OCI-LY3 (cell line): ENCODE data around the gene HSPB8.

ENCODE experiments used
- EZH2phosphoT487 ChIP-seq: fragments of 200-600 bp; shearing (Covaris generic); IDR thresholded peaks from 2 replicates; pipeline ENCODE4 v1.6.1; 2018; ENCODE audit warnings: antibody characterized with exemption, mixed run types, low read depth
- TF ChIP-seq, protein P1 (sequence below): fragments of 200-600, 300-600 bp; sonication (generic); IDR thresholded peaks from 2 replicates; pipeline ENCODE4 v1.5.1; 2014; ENCODE audit warnings: antibody characterized with exemption, low read length, low read depth

DNA sequence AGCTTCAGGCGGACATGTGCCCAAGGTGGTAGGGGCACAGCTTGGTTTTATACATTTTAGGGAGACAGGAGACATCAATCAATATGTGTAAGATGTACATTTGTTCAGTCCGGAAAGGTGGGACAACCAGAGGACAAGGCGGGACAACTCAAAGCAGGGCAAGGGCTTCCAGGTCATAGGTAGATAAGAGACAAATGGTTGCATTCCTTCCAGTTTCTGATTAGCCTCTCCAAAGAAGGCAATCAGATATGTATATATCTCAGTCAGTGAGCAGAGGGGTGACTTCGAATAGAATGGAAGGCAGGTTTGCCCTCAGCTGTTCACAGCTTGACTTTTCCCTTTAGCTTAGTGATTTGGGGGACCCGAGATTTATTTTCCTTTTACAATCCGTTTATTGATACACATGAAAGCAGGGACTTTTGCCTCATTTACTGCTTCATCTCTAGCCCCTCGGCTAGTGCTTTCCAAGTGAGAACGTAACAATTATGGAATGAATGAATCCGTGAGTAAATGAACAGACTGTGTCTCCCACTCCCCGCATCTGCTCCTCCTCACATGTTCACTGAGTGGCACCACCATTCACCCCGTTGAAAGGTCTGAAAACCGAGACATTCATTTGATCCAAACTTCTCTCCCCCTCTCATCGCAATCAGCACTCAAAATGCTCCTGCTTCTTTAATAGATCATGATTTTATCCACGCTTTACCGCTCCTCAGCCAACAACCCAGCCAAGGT, 6.9 kb upstream of the HSPB8 start:
- TF ChIP-seq, protein P1, sequence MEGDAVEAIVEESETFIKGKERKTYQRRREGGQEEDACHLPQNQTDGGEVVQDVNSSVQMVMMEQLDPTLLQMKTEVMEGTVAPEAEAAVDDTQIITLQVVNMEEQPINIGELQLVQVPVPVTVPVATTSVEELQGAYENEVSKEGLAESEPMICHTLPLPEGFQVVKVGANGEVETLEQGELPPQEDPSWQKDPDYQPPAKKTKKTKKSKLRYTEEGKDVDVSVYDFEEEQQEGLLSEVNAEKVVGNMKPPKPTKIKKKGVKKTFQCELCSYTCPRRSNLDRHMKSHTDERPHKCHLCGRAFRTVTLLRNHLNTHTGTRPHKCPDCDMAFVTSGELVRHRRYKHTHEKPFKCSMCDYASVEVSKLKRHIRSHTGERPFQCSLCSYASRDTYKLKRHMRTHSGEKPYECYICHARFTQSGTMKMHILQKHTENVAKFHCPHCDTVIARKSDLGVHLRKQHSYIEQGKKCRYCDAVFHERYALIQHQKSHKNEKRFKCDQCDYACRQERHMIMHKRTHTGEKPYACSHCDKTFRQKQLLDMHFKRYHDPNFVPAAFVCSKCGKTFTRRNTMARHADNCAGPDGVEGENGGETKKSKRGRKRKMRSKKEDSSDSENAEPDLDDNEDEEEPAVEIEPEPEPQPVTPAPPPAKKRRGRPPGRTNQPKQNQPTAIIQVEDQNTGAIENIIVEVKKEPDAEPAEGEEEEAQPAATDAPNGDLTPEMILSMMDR = no peak
- no peak for TF ChIP-seq EZH2phosphoT487
